Left colon (tissue), 2 donors: ENCODE measurements around the gene KRTCAP2. TPM values are rescaled to one million over a fixed set of nuclear protein-coding genes. Genes with fewer than 3 reads are reported as not detected.
"Not testable (repeated sequence)": the region's sequence is repeated elsewhere in the genome, so short reads cannot be mapped to it uniquely, and the experiment has no call there.

ENCODE experiments used
- ATAC-seq: fragments of 200-7000 bp; cut with Tn5 transposase; one replicate; pipeline ENCODE4 v1.9.1; 2020; ENCODE audit warnings: mild to moderate bottlenecking, moderate library complexity
- DNase-seq, 2 donors: peaks; one replicate each; pipeline ENCODE4 v3.0.0-alpha.2; 2020
- intact Hi-C, 2 donors: fragments of 100-400 bp; cut with DNase I in 1 of 2; cut with micrococcal nuclease in 1 of 2; formaldehyde crosslinking; loops; one replicate each; pipeline versions ENCODE4 v1.11.2 to v1.14.0; 2022; cut with DNase I, micrococcal nuclease
- total RNA-seq, 2 donors: library from RNA; stranded (reverse); fragmentation: NEBNext Ultra II Directional; extraction: Animal tissue kit (Norgen Biotek cat#: 25700); gene quantifications; one replicate each; pipeline ENCODE4 v1.2.1, GENCODE V29; 2021
- donor health status: DM: no; HTN: no; CAD: no.
- donor health status: DM: yes; HTN: yes; CAD: no.

The KRTCAP2 gene
- total RNA-seq, 2 donors from 2014 or later = 143 to 164 TPM

DNA sequence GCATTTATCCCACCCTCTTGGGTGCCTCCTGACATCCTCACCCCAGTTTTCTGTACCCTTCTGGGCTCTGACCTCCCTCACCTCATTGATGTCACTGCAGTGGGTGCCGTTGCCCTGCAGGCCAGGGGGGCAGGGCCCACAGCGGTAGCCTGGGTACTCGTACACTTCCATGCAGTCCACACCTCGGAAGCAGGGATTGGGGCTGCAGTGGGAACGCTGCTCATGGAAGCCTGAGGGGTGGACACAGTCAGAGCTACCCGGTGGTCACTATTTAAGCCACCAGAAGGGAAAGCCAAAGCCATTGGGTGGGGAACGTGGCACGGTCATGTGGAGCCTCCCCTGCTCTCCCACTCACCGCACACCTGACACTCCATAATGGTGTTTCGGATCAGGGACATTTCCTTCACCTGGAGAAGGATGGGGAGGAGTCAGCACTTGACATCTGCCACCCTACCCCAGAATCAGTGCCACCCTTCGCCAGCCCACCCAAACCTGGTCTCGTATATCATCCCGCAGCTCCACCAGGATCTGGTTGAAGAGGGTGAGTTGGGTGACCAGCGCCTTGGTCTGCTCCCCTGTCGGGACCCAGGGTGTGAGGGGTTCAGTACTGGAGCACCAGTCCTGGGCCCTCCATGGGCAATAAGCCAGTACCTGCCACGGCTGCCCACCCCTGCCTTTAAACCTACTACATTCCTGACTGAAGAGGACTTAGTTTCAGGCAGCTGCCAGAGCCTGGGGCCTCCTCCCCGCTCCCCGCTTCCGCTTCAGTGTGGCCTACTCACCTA is 29.8 kb upstream of the KRTCAP2 start:
- no peak for ATAC-seq
- DNase-seq = no peak

DNA sequence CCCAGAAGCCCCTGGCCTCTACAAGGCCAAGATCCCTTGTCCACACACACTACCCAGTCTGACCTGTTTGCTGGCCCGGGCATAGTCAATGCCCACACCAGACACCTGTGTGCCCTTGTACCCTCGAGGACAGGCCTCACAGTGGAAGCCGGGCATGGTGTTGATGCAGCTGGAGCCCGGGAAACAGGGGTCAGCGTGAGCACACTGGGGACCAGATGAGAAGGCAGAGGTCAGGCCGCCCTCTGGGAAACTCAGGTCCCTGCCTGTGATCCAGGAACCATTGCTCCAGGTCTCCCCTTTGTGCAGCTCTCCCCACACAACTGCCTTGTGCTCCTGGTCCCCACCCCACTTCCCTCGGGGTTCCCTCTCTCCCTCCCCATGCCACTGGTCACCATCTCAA is 29.1 kb upstream of the KRTCAP2 start:
- DNase-seq = no peak
- no peak for ATAC-seq
- intact Hi-C loops = no loop called here

More for the DNA sequence above, 29.8 kb upstream of the KRTCAP2 start:
- intact Hi-C loops = no loop called here

GRCh38 chr1:155200920-155201319 is 27.8 kb upstream of the KRTCAP2 start:
- ATAC-seq = no peak
- intact Hi-C loops = no loop called here
- no peak for DNase-seq

DNA sequence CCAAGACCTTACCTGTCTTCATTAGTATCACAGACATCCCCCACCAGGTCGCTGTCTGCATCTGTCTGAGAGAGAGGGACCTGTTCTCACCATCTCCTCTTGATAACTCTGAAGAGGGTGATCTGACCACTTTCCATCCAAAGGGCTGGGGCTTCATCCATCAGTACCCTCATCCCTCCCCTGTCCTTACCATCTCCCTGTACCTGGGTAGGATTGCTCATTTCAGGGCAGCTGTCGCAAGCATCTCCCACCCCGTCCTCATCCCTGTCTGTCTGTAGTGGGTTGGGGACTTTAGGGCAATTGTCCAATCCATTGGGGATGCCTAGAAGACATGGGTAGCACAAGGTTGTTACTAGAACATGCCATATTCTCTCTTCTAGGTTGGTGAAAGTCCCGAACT is 26.7 kb upstream of the KRTCAP2 start:
- intact Hi-C loops = no loop called here
- no peak for ATAC-seq
- no peak for DNase-seq

- ATAC-seq = no peak
- intact Hi-C loops = no loop called here
- no peak for DNase-seq
Measured at GRCh38 chr1:155198547-155198906, 25.4 kb upstream of the KRTCAP2 start.

DNA sequence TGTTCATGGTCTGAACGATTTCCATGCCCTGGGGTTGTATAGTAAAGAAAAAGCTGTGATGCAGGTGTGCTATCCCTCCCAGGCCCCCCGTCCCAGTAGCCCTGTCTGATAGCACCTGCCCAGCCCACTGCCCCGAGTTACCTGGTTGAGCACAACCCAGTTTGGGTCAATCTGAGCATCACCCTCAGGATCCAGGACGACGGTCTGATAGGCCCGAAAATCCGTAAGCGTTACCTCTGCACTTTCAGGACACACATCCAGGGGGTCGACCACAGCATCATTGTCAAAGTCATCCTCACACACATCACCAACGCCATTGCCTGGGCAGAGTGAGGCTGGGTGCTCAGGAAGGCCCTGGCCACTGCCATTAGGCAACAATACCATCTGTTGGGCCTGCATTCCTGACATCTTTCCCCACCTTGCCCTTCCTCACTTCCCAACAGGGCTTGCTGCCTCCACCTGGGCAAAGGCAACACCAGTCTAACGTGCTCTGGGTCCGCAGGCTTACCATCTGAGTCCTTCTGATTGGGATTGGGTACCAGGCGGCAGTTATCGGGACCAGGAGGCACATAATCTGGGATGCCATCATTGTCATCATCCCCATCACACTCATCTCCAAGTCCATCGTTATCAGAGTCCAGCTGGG is 24.9 kb upstream of the KRTCAP2 start:
- intact Hi-C loops = no loop called here
- no peak for DNase-seq
- no peak for ATAC-seq

- ATAC-seq (no peak), DNase-seq (no peak)
- intact Hi-C loops = no loop called here
Measured at GRCh38 chr1:155196893-155197638, 24.0 kb upstream of the KRTCAP2 start.

DNA sequence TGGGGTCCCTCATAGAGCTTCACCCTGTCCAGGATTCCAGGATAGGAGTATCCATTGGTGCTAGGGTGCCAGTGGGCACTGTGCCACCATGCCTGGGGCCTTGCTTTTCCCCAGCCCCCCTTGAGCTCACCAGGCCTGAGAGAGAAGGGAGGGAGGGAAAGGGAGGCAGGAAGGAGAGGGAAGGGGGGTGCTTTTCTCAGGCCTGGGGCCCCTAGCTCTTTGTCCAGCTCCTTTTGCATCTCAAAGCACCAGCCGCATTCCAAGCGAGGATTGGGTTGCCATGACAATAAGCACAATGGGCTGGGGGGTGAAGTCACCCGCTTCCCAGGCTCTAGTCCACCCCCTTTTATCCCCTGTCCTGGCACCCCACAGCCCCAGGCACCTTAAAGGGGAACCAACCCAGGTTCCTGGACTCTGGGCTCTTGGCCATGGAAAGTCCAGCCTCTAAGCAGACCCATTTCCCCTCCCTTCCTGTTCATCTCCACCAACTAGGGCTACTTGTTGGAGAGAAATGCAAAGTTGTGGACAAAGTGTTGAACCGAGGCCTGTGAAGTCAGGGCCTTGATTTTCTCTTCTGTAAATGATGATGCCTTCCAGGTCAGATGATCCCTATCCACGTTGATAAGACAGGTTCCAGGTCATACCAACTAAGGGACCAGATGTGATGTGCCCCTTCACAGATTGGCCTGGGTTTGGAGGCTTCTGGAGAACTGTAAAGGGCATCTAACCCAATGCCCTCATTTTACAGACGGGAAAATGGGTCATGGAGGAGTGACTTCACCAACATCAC is 23.2 kb upstream of the KRTCAP2 start:
- intact Hi-C loops = no loop called here
- no peak for DNase-seq
- ATAC-seq = no peak

DNA sequence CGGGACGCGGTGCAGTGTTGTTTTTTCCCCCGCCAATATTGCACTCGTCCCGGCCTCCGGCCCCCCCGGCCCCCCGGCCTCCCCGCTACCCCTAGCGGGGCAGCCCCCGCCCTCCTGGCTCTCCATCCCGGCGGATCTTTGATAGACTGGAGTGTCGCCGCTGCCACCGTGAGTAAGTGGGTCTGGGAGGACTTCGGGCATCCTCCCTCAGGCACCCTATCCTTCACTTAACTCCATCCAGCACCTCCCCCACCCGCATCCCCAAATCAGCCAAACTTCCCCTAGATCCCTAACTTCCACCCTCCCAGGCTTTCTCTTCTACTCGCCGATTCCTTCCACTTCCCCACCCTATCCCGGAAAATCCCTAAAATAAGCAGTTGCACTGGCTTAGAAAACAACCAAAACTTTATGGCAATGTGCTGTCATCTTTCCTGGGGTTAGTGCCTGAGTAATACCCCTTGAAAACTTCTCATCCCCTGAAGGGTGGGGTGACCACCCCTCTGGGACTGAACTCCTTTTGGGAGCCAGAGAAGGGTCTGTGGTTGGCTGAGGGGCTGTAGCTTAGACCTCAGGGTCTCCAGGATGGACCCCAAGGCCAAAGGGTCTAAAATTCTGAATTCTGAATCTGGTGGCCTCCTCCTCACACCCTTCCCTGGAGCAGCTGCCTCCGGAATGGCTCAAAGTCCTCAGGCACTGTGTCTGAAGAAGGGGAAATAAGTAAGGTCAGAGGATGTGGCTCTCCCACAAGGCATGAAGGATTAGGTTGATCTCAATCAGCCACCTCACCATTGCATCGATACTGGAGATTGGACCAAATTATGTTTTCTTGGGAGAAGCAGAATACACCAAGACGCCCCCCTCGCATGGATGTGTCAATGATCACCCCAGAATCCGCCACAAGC is 22.3 kb upstream of the KRTCAP2 start:
- peak in 1 of 2 donors; percentile 39 for DNase-seq
- intact Hi-C loops = no loop called here
- ATAC-seq = no peak

DNA sequence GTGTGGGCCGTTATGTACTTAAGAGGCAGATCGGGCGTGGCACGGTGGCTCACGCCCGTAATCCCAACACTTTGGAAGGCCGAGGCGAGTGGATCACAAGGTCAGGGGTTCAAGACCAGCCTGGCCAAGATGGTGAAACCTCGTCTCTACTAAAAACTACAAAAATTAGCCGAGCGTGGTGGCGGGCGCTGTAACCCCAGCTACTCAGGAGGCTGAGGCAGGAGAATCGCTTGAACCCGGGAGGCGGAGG is 20.8 kb upstream of the KRTCAP2 start:
- peak; percentile 31 for ATAC-seq
- intact Hi-C loops, DNase-seq: not testable (repeated sequence)

DNA sequence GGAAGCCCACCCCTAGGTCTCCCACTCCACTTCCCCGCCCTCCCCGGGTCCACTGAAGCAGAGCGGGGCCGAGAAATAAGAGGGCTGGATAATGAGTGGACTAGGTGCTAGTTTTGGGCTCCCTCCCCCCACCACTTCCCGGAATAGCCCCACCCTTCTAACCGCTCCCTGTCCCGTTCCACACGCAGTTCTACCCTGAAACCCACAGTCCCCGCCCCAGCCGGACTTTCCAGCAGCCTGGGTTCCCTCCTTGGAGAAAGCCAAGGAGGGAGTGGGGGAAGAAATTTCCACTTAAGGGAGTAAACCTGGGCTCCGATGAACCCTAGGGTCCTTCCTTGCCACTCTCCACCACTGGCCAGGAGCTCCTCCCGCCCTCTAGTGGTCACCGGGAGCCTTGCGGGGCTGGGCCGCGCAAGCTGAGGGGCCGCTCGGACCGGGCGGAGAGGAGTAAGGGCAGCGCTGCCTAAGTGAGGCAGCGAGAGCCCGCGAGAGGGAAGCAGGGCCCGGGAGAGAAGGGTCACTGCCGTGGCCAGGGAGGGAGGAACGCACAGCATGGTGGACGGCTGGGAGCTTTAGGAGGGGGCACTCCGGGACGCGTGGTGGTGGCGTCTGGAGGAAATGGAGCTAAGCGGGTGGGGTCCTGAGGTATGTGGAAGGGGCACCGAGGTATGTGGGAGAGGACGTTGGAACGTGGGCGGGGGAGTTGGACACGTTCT is 20.3 kb upstream of the KRTCAP2 start:
- ATAC-seq = peak; percentile 73
- intact Hi-C loops = no loop called here
- DNase-seq = peak; percentile 89 to 96

GRCh38 chr1:155192346-155193274 is 19.5 kb upstream of the KRTCAP2 start:
- intact Hi-C loops = no loop called here
- ATAC-seq (peak; percentile 69), DNase-seq (peak; percentile 85 to 91)

- intact Hi-C loops = no loop called here
- DNase-seq = peak; percentile 39 to 51
- ATAC-seq = peak; percentile 10
Measured at GRCh38 chr1:155191904-155192303, 18.8 kb upstream of the KRTCAP2 start.

DNA sequence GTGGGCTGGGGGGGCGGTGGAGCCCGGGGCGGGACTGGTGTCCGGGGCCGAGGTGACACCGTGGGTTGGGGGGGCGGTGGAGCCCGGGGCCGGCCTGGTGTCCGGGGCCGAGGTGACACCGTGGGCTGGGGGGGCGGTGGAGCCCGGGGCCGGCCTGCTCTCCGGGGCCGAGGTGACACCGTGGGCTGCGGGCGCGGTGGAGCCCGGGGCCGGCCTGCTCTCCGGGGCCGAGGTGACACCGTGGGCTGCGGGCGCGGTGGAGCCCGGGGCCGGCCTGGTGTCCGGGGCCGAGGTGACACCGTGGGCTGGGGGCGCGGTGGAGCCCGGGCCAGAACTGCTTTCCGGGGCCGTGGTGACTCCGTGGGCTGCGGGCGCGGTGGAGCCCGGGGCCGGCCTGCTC is 16.8 kb upstream of the KRTCAP2 start:
- DNase-seq, ATAC-seq, intact Hi-C loops: not testable (repeated sequence)

- intact Hi-C loops = no loop called here
- no peak for ATAC-seq
- DNase-seq = peak in 1 of 2 donors; percentile 21
Measured at GRCh38 chr1:155188268-155188667, 15.2 kb upstream of the KRTCAP2 start.

- ATAC-seq (no peak), DNase-seq (peak in 1 of 2 donors; percentile 24)
- intact Hi-C loops = no loop called here
Measured at GRCh38 chr1:155187456-155187891, 14.4 kb upstream of the KRTCAP2 start.
